Measurements from ENCODE around the gene USP37.

The USP37 gene, protein sequence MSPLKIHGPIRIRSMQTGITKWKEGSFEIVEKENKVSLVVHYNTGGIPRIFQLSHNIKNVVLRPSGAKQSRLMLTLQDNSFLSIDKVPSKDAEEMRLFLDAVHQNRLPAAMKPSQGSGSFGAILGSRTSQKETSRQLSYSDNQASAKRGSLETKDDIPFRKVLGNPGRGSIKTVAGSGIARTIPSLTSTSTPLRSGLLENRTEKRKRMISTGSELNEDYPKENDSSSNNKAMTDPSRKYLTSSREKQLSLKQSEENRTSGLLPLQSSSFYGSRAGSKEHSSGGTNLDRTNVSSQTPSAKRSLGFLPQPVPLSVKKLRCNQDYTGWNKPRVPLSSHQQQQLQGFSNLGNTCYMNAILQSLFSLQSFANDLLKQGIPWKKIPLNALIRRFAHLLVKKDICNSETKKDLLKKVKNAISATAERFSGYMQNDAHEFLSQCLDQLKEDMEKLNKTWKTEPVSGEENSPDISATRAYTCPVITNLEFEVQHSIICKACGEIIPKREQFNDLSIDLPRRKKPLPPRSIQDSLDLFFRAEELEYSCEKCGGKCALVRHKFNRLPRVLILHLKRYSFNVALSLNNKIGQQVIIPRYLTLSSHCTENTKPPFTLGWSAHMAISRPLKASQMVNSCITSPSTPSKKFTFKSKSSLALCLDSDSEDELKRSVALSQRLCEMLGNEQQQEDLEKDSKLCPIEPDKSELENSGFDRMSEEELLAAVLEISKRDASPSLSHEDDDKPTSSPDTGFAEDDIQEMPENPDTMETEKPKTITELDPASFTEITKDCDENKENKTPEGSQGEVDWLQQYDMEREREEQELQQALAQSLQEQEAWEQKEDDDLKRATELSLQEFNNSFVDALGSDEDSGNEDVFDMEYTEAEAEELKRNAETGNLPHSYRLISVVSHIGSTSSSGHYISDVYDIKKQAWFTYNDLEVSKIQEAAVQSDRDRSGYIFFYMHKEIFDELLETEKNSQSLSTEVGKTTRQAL

GRCh38 chr2:218568190-218569037, at the start of gene USP37, which contains the start of gene CNOT9:
Gene USP37, minus strand, starts transcription at chr2:218568351. Its CDS starts 9,698 bp downstream, at chr2:218558653.
Gene CNOT9, plus strand, starts transcription at chr2:218568839. Its CDS starts 116 bp downstream, at chr2:218568955.
- peak; percentile 100 for DNase-seq (ENCODE audit: low read depth in 2 of 2)

GRCh38 chr2:218615868-218616315, 47.7 kb upstream of the USP37 start:
- no peak for DNase-seq (ENCODE audit: low read depth in 2 of 2)

GRCh38 chr2:218607436-218608115, 39.4 kb upstream of the USP37 start, which contains the start of gene PLCD4:
Gene PLCD4, plus strand, starts transcription at chr2:218607899. Its CDS starts 7,841 bp downstream, at chr2:218615740.
- no peak for DNase-seq (ENCODE audit: low read depth in 2 of 2)

DNA sequence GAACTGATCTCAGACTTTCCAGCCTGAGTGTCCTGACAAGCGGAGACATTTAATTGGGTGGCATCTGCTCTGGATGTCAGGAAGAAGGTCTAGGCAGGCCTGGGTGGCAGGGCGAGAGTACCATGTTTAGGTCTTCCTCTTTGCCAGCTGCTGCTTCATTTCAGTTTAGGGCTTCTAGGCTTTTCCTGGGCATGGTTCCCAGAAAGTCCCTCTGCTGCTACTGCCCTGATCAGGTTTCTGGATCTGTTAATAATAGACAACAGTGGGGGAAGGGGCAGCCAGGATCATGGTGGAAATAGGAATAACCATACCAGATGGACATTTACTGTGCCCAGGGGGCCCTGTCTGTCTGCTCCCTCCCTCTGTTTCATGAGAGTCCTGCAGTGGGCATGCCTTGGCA, 37.3 kb upstream of the USP37 start:
- no peak for DNase-seq (ENCODE audit: low read depth in 2 of 2)

DNA sequence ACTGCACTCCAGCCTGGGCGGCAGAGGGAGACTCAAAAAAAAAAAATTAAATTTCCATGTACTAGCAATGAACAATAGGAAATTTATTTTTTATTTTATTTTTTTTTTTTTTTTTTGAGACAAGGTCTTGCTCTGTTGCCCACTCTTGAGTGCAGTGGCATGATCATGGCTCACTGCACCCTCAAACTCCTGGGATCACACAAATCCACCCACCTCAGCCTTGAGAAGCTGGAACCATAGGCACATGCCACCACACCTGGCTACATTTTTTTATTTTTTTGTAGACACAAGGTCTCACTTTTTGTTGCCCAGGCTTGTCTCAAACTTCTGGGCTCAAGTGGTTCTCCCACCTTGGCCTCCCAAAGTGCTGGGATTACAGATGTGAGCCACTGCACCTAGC, 17.4 kb upstream of the USP37 start:
- DNase-seq (ENCODE audit: low read depth in 2 of 2): no peak

- DNase-seq (ENCODE audit: low read depth in 2 of 2): no peak
Measured at GRCh38 chr2:218583983-218584850, 16.1 kb upstream of the USP37 start.

GRCh38 chr2:218582076-218582475, 13.9 kb upstream of the USP37 start:
- no peak for DNase-seq (ENCODE audit: low read depth in 2 of 2)

GRCh38 chr2:218578272-218578877, 10.2 kb upstream of the USP37 start:
- no peak for DNase-seq (ENCODE audit: low read depth in 2 of 2)

DNA sequence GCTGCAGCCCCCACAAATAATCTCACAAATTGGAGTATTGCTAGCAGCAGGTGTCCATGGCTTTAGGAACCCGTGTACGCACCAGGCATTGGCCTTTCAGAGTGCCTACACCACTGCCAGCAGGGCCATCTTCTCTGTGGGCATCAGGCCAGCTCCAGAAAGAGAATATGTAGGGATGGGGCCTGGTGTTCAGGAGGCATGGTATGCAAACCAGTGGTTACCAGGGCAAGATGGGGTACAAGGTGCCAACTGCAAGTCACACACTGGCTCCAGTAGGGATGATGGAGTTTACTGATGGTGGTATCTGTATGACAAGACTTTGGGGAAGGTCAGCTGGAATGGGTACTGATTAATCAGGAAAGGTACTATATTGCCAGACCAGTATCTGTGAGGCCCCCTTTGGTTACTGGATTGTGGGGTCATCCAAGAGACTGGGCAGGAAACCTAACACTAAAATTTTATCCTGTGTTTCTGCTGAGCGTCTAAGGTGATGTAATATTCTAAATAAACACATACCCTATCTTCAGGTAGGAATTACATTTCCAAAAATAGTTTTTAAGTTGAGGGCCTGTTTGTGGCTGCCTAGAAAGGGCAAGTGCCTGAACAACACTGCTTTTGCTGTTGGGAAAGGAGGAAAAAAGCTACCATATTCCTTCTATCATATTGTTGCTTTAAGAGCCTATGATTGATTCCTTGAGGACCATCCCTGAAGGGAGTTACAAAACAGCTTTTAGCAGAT, 9.5 kb upstream of the USP37 start:
- DNase-seq (ENCODE audit: low read depth in 2 of 2): no peak

- no peak for DNase-seq (ENCODE audit: low read depth in 2 of 2)
Measured at GRCh38 chr2:218576854-218577253, 8.7 kb upstream of the USP37 start.

- no peak for DNase-seq (ENCODE audit: low read depth in 2 of 2)
Measured at GRCh38 chr2:218570850-218571249, 2.7 kb upstream of the USP37 start.

GRCh38 chr2:218569661-218570500, 1.7 kb upstream of the USP37 start:
- DNase-seq (ENCODE audit: low read depth in 2 of 2): no peak

DNA sequence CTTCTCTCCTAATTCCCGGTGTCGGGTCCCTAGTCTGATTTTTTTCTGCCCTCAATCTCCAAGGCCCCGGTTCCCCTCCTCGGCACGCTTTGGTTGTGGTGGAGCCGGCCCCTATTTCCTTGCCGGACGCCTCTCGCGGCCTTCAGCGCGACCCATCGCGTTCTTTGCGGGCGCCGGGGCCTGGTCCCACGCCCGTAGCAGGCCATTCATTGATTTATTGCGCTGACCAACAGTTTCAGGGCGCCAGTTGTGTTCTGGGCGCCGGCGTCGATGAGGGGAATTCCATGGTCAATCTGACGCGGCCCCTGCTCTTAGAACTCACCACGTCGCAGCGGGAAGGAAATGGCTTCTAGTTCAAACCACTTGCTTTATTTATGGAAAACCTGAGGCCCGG, 884 bp upstream of the USP37 start:
- peak; percentile 52 to 53 for DNase-seq (ENCODE audit: low read depth in 2 of 2)

DNA sequence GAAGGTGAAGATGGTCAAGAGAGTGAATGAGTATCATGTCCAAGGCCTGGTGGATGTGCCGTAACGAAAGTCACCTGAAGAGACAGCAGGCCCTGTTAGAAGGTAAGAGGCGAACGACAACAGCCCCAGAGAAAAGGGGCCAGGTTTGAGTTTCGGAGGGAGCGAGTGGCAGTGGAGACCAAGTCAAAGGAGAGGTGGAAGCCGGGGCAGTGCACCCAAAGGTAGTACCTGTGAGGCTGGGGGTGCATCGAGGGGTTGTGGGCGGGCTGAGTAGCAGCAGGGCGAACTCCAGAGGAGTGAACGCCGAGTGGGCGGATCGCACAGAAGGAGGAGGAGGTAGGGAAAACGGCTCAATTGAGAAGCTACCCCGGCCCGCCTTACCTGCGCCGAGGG, 358 bp downstream of the USP37 start:
- DNase-seq (ENCODE audit: low read depth in 2 of 2): no peak

DNA sequence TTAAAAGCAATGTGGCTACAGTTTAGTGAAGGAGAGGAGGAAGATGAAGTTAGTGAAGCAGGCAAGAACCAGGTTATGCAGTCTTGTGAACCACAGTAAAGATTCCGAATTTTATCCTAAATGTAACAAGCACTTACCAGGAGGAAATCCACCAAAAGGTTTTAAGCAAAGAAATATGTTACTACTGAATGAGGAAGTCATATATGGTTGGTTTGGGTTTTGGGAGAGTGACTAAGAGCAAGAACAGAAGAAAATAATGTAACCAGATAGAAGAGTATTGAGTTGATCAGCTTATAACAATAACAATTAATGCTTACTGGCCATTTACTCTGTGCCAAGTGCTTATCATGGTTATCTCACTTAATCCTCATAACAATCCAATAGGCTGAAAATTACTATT, 1.9 kb downstream of the USP37 start:
- no peak for DNase-seq (ENCODE audit: low read depth in 2 of 2)

DNA sequence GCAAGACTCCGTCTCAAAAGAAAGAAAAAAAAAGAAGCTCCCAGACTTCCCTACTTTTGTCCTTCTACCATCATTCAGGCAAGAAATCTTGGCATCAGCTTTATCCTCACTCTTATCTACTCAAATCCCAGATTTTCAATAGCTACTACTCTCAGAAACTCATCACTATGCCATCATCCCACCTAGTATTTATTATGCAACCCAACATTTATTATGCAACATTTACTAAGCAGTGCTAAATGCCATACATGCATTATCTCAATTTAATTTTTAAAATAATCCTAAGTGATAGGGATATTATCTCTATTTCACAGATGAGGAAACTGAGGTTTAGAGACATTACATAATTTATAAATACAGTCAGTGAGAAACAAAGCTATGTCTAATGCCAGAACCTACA, 4.1 kb downstream of the USP37 start:
- no peak for DNase-seq (ENCODE audit: low read depth in 2 of 2)

DNA sequence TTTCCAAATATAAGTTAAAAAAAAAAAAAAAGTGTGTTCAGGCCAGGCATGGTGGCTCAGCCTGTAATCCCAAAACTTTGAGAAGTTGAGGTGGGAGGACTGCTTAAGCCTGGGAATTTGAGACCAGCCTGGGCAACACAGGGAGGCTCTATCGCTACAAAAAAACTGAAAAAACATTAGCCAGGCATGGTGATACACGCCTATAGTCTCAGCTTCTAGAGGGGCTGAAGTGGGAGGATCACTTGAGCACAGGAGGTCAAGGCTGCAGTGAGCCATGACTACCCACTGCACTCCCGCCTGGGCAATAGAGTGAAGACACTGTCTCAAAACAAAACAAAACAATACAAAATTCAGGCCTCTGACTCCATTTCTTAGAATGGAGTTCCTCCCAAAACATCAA, 9.2 kb downstream of the USP37 start:
- no peak for DNase-seq (ENCODE audit: low read depth in 2 of 2)

DNA sequence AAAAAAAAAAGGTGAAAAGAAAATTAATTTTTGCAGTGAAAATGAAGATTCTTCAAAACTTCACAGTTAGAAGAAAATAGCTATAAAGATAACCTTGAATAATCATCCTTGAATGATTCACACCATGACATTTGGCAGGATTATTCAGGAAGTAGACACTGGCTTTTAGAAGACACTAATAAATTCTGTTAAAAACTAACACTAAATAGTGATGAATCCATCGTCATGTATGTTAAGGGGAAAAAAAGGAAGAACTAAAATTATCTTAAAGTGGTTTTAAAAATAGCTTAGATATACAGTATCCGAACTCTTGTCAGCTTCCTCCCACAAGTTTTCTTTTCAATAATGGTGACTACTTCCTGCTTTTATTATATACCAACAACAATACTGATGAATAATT, 10.2 kb downstream of the USP37 start:
- no peak for DNase-seq (ENCODE audit: low read depth in 2 of 2)

Measured in stimulated activated CD8-positive, alpha-beta memory T cell treated with anti-CD3 and anti-CD28 coated beads, Interleukin-2, amount 100 ng/mL, for 48 hours (primary cell).